ENCODE measurements around the gene DIAPH2. TPM values are rescaled to one million over a fixed set of nuclear protein-coding genes. Genes with fewer than 3 reads are reported as not detected.

DIAPH2 gene
- total RNA-seq, 1 donor from 2014 or later = 20.5 TPM

DNA sequence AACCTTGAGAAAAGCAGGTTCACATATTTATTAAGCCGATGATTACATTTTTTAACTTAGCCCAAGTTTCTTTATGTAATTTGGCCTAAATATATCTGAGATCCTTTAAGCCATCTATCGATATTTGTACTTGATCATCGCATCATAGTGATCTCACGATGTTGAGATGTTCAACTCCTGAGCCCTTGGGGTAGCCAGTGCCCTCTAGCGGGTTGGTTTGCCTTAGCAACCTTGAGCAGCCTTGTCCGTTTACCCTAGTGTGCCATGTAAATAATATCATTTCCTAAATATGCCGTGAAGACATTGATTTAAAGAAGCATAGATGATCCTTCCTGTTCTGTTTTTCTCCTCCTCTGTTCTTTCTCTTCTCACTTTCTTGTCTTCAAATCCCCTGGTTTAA, 631.3 kb downstream of the DIAPH2 start:
- no peaks in the 10 kb centered on the region for H3K9me3 Mint-ChIP-seq
- TF ChIP-seq, protein P1, sequence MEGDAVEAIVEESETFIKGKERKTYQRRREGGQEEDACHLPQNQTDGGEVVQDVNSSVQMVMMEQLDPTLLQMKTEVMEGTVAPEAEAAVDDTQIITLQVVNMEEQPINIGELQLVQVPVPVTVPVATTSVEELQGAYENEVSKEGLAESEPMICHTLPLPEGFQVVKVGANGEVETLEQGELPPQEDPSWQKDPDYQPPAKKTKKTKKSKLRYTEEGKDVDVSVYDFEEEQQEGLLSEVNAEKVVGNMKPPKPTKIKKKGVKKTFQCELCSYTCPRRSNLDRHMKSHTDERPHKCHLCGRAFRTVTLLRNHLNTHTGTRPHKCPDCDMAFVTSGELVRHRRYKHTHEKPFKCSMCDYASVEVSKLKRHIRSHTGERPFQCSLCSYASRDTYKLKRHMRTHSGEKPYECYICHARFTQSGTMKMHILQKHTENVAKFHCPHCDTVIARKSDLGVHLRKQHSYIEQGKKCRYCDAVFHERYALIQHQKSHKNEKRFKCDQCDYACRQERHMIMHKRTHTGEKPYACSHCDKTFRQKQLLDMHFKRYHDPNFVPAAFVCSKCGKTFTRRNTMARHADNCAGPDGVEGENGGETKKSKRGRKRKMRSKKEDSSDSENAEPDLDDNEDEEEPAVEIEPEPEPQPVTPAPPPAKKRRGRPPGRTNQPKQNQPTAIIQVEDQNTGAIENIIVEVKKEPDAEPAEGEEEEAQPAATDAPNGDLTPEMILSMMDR (IDR thresholded peaks at IDR 0.05) = no peak
- H3K4me1 Mint-ChIP-seq = no peaks in the 10 kb centered on the region
- DNase-seq (no peak), ATAC-seq (ENCODE audit: low read depth) (no peak)
- intact Hi-C loops (cut with micrococcal nuclease) = no loop called here
- H3K4me3 Mint-ChIP-seq = no peak overlapping the region
- CTCF ChIA-PET = no interaction called here
- no peaks in the 10 kb centered on the region for H3K36me3 Mint-ChIP-seq (ENCODE audit: low read depth)
- H3K27me3 Mint-ChIP-seq = no peaks in the 10 kb centered on the region
- H3K27ac Mint-ChIP-seq = no peak overlapping the region
- POLR2A ChIA-PET = no interaction called here

DNA sequence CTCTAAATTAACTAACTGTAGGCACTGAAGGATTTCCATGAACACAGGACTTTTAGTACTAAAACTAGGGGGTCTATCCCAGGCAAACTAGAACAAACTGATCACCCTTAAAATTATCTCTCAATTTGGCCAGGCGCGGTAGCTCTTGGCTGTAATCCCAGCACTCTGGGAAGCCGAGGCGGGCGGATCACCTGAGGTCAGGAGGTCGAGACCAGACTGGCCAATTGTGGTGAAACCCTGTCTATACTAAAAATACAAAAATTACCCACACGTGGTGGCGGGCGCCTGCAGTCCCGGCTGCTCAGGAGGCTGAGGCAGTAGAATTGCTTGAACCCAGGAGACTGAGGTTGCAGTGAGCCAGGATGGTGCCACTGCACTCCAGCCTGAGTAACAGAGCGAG, 635.7 kb downstream of the DIAPH2 start:
- intact Hi-C loops (cut with micrococcal nuclease) = no loop called here
- DNase-seq = no peak
- ChIA-PET CTCF (no interaction called here), POLR2A (no interaction called here)
- Mint-ChIP-seq H3K9me3 (no peaks in the 10 kb centered on the region), H3K27me3 (no peaks in the 10 kb centered on the region), H3K27ac (no peak overlapping the region), H3K36me3 (ENCODE audit: low read depth) (no peaks in the 10 kb centered on the region), H3K4me3 (no peak overlapping the region), H3K4me1 (peaks cover 3% of the 10 kb centered on the region)
- TF ChIP-seq, protein P1 (IDR thresholded peaks at IDR 0.05) = no peak
- no peak for ATAC-seq (ENCODE audit: low read depth)

DNA sequence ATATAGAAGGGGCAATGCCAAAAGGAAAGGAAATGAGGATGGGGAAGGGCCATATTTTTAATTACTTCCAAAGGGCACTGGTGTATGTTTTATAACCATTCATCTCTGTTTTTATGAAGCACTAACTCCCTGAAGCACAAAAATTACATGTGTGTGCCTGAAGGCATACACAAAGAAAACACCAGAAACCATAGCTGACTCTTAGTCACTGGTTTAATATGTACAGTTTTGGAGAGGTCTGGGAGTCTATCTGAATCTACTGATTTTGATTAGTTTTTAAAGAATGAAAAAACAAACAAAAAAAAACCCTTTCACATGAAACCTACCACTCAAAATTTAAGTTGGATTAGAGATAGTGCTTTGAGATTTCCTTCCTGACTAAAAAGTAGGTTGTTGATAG, 637.8 kb downstream of the DIAPH2 start:
- H3K9me3 Mint-ChIP-seq = no peaks in the 10 kb centered on the region
- H3K36me3 Mint-ChIP-seq (ENCODE audit: low read depth) = no peaks in the 10 kb centered on the region
- no peak for DNase-seq
- ChIA-PET CTCF (no interaction called here), POLR2A (no interaction called here)
- H3K4me3 Mint-ChIP-seq = no peak overlapping the region
- intact Hi-C loops (cut with micrococcal nuclease) = no loop called here
- H3K4me1 Mint-ChIP-seq = peaks cover 11% of the 10 kb centered on the region
- no peak overlapping the region for H3K27ac Mint-ChIP-seq
- H3K27me3 Mint-ChIP-seq = no peaks in the 10 kb centered on the region
- no peak for ATAC-seq (ENCODE audit: low read depth)
- TF ChIP-seq, protein P1 (IDR thresholded peaks at IDR 0.05) = no peak

DNA sequence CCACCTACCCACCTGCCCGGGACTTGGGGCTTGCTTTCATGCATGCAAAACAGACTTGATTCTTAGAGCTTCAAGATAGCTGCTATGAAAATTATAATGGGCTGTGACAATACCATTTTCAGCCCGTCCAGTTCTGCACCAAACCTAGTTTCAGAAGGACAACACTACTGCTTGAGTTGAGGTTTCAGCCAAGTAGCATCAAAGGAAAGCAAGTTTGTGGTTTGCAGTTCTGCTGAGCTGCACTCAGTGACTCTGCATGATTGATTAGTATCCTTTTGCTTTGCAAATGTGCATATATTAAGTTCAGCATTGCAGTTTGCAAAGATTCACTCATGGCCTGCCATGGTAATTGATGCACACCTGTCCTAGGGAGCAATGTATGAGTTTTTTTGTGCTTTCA, 641.8 kb downstream of the DIAPH2 start:
- intact Hi-C loops (cut with micrococcal nuclease) = no loop called here
- ChIA-PET CTCF (no interaction called here), POLR2A (no interaction called here)
- H3K4me1 Mint-ChIP-seq = peaks cover 11% of the 10 kb centered on the region
- H3K9me3 Mint-ChIP-seq = no peaks in the 10 kb centered on the region
- no peaks in the 10 kb centered on the region for H3K27me3 Mint-ChIP-seq
- DNase-seq (no peak), ATAC-seq (ENCODE audit: low read depth) (no peak)
- no peaks in the 10 kb centered on the region for H3K36me3 Mint-ChIP-seq (ENCODE audit: low read depth)
- H3K27ac Mint-ChIP-seq = no peak overlapping the region
- TF ChIP-seq, protein P1 (IDR thresholded peaks at IDR 0.05) = no peak
- H3K4me3 Mint-ChIP-seq = no peak overlapping the region

DNA sequence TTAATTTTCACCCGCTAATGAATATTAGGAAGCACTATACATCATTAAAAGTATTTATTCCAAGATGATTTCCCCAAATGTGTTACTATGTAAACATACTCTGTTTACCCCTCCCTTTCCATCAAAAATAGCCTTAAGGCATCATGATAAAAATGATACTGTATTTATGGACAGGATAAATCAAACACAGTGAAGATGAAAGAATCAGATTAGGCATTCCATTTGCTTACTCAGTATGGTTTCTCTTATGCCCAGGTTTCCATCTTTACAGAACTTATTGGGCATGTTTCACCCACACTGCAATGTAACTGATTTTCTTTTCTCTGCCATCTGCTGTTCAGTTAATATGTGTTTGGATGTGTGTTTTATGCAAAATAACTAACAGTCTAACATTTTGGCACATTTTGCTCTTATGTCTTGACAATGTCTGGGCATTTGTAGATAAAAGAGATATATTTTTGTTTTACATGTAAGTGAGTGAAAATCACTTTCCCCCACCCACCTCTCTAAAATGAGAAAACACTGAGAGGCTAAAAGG, 644.3 kb downstream of the DIAPH2 start:
- CTCF ChIA-PET = no interaction called here
- H3K27me3 Mint-ChIP-seq = no peaks in the 10 kb centered on the region
- DNase-seq = no peak

More for the DNA sequence above, 644.3 kb downstream of the DIAPH2 start:
- Mint-ChIP-seq H3K4me1 (peaks cover 11% of the 10 kb centered on the region), H3K27ac (no peak overlapping the region), H3K4me3 (no peak overlapping the region), H3K36me3 (ENCODE audit: low read depth) (no peaks in the 10 kb centered on the region), H3K9me3 (no peaks in the 10 kb centered on the region)
- TF ChIP-seq, protein P1 (IDR thresholded peaks at IDR 0.05) = no peak
- intact Hi-C loops (cut with micrococcal nuclease) = no loop called here
- POLR2A ChIA-PET = no interaction called here
- no peak for ATAC-seq (ENCODE audit: low read depth)

Data from activated B cell treated with CpG ODN at 0.5 μM for 24 hours (primary cell).